ENCODE data around the gene PLXNA2. TPM values are rescaled to one million over a fixed set of nuclear protein-coding genes. Genes with fewer than 3 reads are reported as not detected.

The PLXNA2 gene
- total and polyA plus RNA-seq, 2 of the 4 experiments (the other 2 are of a cell fraction) = 0.72 to 1.1 TPM

GRCh38 chr1:208233546-208233945, 10.6 kb downstream of the PLXNA2 start:
- no peak overlapping the region for H2BK15ac ChIP-seq (ENCODE audit: low read depth, low read length)
- no peak overlapping the region for H3K56ac ChIP-seq (ENCODE audit: extremely low read depth, insufficient read depth, low read length)
- no peak overlapping the region for H3K9ac ChIP-seq (ENCODE audit: low read depth, low read length)
- H3K9me1 ChIP-seq (ENCODE audit: insufficient read depth, low read length) = peaks cover 27% of the 10 kb centered on the region
- no peak overlapping the region for H2BK5ac ChIP-seq (ENCODE audit: low read depth, low read length, poor library complexity, severe bottlenecking)
- peak overlapping the region; percentile 61 for H2AFZ ChIP-seq (replicated peaks; ENCODE audit: low read length, poor library complexity)
- peaks cover 0 to 56% of the 10 kb centered on the region in 2 experiments; a peak in 3 of 4 replicates for H3K79me1 ChIP-seq (ENCODE audit: low read depth in 1 of 2, low read length in 2 of 2)
- peak overlapping the region; percentile 57 for H2BK120ac ChIP-seq (ENCODE audit: low read depth, low read length)
- peak overlapping the region; percentile 23; the same call in 1 of the 2 replicates for H2BK20ac ChIP-seq (ENCODE audit: low read depth, low read length)
- ChIA-PET CTCF (interaction anchor here (1.0 to 3.1 kb wide), 2 partner anchors 18 to 211 kb away, joined by 3 to 15 read pairs; no protein-coding TSS in a partner anchor), POLR2A (ENCODE audit: unreplicated experiment) (no interaction called here)
- H2AK5ac ChIP-seq (ENCODE audit: low read depth, low read length) = peak overlapping the region; percentile 35; the same call in 1 of the 2 replicates
- 0 out of 2 replicates have a peak overlapping the region, but pooled peaks have one; percentile 42 for H3K14ac ChIP-seq (replicated peaks; ENCODE audit: low read depth, low read length)
- peak overlapping the region; percentile 17 for H4K91ac ChIP-seq (ENCODE audit: insufficient read depth, low read depth, low read length)
- no peaks in the 10 kb centered on the region for H3K9me3 ChIP-seq (ENCODE audit: control insufficient read depth, insufficient read depth, low read length)
- in situ Hi-C loops (cut with MboI; ENCODE audit: low sequenced_read_pairs) = no loop called here
- peak overlapping the region in 1 of 2 experiments; percentile 22; a peak in 1 of 4 replicates for H4K8ac ChIP-seq (ENCODE audit: low read depth in 2 of 2, low read length in 2 of 2)
- peak overlapping the region; percentile 52 for H3K4ac ChIP-seq (ENCODE audit: low read depth, low read length)
- H3K4me3 ChIP-seq (ENCODE audit: insufficient read depth, low read depth, low read length) = no peak overlapping the region
- H3K18ac ChIP-seq (ENCODE audit: low read depth, low read length) = 0 out of 2 replicates have a peak overlapping the region, but pooled peaks have one; percentile 9
- 0 out of 2 replicates have a peak overlapping the region, but pooled peaks have one; percentile 9 for H3K23ac ChIP-seq (ENCODE audit: low read depth, low read length)
- ATAC-seq (ENCODE audit: low read depth) = peak; percentile 9; the same call in 1 of the 2 replicates
- H3K27ac ChIP-seq (ENCODE audit: insufficient read depth, low read length) = peak overlapping the region; percentile 2; the same call in 1 of the 2 replicates
- H3K4me1 ChIP-seq (ENCODE audit: control insufficient read depth, insufficient read depth, low read length) = peaks cover 37% of the 10 kb centered on the region
- no peak overlapping the region for H3K4me2 ChIP-seq (ENCODE audit: low read depth, low read length)
- no TSS peak for BruUV-seq (replicated peaks)
- no peak for TF ChIP-seq BHLHE40 (IDR thresholded peaks at IDR 0.05; ENCODE audit: low read depth, low read length)
- TF ChIP-seq NFE2L2 (IDR thresholded peaks at IDR 0.05; ENCODE audit: low read depth, low read length) = no peak
- no peak for TF ChIP-seq MXI1 (IDR thresholded peaks at IDR 0.05; ENCODE audit: borderline replicate concordance, low read depth, low read length)
- TF ChIP-seq CEBPB (IDR thresholded peaks at IDR 0.05; ENCODE audit: low read depth, low read length) = no peak
- no peak for TF ChIP-seq POLR2A (IDR thresholded peaks at IDR 0.05; ENCODE audit: low read depth, low read length)
- no peak for TF ChIP-seq RFX5 (IDR thresholded peaks at IDR 0.05; ENCODE audit: low read depth, low read length)
- TF ChIP-seq CTCF (conservative IDR thresholded peaks at IDR 0.05; ENCODE audit: low read depth, low read length) = no peak
- no peak for TF ChIP-seq RAD21 (IDR thresholded peaks at IDR 0.05; ENCODE audit: low read length)
- no peak for TF ChIP-seq CHD1 (IDR thresholded peaks at IDR 0.05; ENCODE audit: low read depth, low read length)
- no peak for TF ChIP-seq MAFK (IDR thresholded peaks at IDR 0.05; ENCODE audit: low read depth, low read length)
- no peak for TF ChIP-seq SMC3 (IDR thresholded peaks at IDR 0.05; ENCODE audit: low read depth, low read length)
- TF ChIP-seq USF2 (IDR thresholded peaks at IDR 0.05; ENCODE audit: low read depth, low read length) = no peak
- dilution Hi-C loops (cut with HindIII; ENCODE audit: low sequenced_read_pairs, unreplicated experiment) = no loop called here
- 57% methylated on average over 1 of the region's 5 CpGs; no CpG with 5 or more reads in 1 of the 2 experiments for WGBS, 2 experiments (ENCODE audit: extremely low coverage in 2 of 2, insufficient read length in 1 of 2)
- H3K27me3 ChIP-seq (ENCODE audit: control insufficient read depth, insufficient read depth, low read length) = no peaks in the 10 kb centered on the region
- DNase-seq = no peak
- H4K5ac ChIP-seq (ENCODE audit: low read depth, low read length) = 0 out of 2 replicates have a peak overlapping the region, but pooled peaks have one; percentile 20
- H3K36me3 ChIP-seq (ENCODE audit: control insufficient read depth, insufficient read depth, low read length) = no peaks in the 10 kb centered on the region
- H4K20me1 ChIP-seq (ENCODE audit: insufficient read depth, low read length) = no peaks in the 10 kb centered on the region
- H2AK9ac ChIP-seq (replicated peaks; ENCODE audit: low read depth, low read length, poor library complexity) = no peak overlapping the region
- intact Hi-C loops (cut with micrococcal nuclease) = no loop called here
